ENCODE measurements around the gene FLT3LG.

Gene FLT3LG, protein sequence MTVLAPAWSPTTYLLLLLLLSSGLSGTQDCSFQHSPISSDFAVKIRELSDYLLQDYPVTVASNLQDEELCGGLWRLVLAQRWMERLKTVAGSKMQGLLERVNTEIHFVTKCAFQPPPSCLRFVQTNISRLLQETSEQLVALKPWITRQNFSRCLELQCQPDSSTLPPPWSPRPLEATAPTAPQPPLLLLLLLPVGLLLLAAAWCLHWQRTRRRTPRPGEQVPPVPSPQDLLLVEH

DNA sequence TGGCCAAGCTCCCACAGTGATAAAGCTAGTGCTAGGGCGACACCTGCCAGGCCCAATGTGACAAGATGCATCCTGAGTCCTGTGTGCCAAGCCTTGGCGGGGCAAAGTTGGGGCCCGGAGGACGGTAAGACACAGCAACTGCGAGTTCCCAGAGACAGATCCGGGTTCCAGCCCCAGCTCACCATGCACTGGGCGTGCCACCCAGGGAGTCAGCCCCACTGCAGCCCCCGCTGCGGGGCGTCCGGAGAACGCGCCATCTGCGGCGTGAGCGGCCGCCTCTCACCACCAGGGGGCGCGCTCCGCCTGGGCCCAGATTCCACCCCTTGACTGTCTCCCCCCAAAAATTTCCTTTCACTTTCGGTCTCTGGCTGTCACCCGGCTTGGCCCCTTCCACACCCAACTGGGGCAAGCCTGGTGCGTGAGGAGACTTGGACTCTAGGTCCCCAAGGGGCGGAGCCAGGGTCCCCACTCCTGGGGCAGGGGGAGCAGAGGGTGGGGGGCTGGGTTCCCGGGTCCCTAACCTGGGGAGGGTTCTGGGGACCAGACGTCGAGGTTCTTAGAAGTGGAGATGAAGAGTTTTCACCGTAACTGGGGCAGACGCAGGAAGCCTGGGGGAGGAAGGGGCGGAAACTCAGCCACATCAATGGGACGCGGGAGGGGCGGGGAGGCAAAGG, at the start of gene FLT3LG:
Gene FLT3LG (plus strand): TSS at position 348 of the 674 bp plus-strand sequence. CDS start 425 bp downstream, outside the sequence.
- no peak for FAIRE-seq

DNA sequence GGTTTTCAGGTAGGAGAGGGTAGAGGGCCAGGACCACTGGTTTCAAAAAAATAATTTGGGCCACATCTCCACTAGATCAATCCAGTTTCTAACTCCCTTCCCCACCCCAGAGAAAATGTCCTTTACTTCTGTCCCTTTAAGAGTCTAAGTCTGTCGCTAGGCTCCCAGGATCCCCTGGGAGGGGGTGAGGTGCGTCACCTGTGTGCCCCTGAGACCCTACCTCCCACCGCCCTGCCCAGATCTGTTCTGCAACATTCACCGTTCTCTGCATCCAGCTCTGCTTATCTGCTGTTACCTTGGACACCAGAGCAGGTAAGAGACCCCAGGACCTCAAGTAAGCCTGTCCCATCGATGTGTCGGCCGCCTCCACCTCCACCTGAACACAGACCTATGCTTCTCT, 48.8 kb upstream of the FLT3LG start, which contains the start of gene GFY:
Gene GFY (plus strand): TSS at position 211 of the 400 bp plus-strand sequence. CDS start 1,043 bp downstream, outside the sequence.
- no peak for FAIRE-seq

DNA sequence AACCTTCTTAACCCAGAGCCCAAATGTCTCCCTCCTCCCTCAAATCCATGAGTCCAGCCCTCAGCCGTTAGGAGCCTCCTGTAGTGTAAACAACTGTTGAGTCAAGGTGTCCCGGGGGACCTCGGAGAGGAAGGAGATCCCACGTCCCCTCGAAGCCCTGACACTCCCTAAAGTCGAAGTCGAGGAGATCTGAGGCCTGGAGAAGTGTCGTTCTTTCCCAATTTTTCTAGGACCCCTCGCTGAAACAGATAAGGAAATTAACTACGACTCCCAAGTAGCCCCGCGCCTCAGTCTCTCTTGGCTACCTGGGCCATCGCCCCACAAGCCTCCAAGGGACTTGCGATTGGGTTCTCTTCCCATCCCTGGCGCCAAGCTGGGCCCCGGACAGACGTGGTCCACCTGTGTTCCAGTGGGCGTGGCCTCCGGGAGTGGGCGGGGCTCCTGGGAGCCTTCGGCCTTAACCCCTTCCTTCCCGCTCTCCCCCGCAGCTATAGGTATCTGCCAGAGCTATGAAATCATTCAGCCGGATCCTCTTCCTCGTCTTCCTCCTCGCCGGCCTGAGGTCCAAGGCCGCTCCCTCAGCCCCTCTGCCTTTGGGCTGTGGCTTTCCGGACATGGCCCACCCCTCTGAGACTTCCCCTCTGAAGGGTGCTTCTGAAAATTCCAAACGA, 48.0 kb upstream of the FLT3LG start:
- FAIRE-seq: no peak

DNA sequence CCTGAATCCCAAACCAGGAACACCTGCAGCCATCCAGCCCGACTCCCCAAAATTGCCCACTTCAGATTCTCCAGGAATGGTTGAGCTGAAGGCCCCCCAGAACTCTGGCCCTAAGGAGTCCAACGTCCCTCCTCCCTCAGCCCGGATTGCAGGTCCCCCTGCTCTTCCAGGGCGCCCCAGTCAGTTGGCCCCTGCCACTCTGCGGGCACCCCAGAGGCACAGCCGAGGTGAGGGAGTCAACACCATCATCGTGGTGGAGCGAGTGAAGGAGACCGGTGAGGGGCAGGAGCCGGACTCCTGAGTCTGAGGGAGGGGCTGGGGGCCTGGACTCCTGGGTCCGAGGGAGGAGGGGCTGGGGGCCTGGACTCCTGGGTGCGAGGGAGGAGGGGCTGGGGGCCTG, 46.7 kb upstream of the FLT3LG start:
- no peak for FAIRE-seq

DNA sequence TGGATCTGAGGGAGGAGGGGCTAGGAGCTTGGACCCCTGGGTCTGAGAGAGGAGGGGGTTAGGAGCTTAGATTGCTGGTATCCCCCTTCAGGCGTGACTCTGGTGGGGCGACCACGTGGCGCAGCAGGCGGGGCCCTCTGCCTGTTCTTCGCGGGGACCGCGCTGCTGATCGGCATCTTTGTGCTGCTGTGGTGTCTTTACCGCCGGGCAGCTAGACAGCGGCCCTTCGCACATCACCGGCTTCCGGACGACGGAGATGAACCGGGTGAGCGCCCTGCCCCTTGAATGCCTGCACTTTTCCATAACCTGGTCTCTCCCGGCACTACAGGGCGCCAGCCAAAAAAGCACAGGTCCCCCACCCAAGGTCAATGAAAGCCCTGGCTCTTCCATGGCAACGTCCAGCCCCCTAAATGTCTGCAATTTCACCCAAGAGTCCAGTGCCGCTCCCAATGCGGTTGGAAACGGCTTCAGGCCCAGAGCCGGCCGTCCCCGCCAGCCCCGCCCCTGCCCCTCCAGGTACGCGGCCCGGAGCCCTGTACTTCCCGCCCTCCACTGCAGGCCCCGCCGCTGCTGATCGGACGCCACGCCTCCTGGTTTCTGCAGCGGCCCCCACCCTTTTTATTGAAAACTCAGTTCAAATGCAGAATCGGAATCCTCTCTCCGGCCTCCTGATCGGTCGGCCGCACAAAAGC, 46.0 kb upstream of the FLT3LG start:
- FAIRE-seq: no peak

DNA sequence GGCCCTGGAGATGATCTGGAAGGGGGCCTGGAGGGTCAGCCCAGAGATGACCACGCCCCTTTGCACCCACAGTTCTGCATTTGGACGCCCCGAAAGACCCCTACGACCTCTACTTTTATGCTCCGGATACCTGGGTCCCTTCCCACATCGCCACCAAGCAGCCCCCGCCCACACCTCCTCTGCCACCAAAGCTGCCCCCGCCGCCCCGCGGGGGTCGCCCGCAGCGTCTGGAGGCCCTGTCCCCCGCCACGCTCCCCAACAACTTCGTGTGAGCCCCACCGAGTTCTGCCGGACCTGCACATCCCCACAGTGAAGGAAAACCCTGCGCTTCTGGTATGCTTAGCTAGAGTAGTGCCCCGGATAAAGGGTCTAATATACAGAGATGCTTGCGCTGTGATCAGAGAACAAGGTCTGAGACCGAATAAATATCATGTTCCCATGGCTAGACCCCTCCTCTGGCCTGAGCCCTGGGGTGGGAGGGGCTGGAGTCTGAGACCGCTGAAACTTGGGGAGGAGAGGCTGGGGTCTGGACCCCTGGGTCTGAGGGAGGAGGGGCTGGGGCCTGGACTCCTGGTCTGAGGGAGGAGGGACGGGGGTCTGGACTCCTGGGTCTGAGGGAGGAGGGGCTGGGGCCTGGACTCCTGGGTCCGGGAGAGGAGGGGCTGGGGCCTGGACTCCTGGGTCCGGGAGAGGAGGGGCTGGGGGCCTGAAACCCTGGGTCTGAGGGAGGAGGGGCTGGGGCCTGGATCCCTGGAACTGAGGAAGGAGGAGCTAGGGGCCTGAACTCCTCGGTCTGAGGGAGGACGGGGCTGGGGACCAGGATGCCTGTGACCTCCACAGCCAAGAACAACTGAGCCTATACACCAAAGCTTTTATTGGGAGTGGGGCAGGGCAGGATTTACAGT, 45.2 kb upstream of the FLT3LG start:
- FAIRE-seq: no peak

DNA sequence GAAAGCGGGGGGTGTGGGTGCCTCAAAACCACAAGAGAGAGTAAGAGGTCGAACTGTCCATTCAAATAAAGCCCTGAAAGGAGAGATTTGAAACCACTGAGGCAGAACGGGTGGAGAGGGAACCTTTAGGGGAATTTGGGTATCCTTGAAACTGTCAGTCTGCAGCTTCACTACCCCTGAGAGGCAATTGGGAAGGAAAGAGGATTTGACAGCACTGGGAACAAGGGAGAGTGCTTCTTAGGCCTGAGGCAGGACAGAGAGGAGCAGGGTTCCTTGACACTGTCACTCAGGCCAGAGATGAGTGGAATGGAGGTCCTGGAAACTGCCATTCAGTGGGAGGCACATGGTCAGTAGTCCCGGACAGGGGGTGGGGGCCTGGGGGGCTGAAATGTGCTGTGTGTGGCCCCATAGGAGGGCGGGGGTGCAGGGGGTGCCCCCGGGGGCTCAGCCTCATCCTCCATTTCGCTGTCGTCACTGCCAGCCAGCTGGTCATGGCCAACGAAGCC, 43.8 kb upstream of the FLT3LG start:
- FAIRE-seq: no peak

DNA sequence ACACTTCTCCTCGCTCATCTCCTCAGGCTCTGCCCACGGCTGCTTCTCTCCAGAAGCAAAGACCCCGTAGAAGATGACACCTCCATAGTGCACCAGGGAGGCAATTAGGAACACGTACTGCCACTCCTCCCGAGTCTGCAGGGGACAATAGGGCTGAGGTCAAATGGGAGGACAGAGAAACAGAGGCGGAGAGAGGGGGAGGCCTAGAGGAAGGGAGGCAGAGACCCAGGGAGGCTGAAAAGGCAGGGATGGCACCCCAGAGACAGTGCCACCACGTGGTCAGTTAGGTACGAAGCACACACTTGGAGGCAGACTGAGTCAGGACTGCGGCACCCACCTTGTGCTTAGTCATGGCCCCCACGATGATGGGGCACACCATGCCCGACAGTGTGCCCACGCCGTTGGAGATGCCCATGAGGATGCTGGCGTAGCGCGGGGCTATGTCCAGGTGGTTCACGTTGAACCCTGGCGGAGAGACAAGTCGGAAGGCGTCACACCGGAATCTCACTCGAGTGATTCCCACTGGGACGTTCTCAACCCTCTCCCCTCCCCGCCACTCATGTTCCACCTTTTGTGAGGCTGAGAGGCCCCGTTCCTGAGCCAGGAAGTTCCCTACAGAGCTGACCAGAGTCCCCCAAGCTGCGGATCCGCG, 43.2 kb upstream of the FLT3LG start:
- no peak for FAIRE-seq

DNA sequence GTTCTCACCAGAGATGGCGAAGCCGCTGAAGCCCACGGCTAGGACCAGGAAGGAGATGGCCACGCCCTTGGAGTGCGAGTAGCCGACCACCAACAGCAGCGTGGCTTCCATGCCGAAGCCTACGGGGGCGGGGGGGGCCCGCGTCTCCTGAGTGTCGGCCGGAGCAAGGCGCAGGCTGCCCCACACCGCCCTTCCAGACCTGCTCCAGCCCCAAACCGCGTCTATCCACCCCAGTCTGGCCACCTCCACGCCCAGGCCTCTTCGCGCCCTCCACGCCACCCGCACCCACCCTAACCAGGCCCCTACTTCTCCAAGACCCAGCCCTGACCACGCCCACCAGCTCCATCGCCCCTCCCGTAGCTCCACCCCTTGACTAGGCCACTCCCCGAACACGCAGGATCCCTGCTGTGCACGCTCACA, 42.7 kb upstream of the FLT3LG start:
- FAIRE-seq: no peak

DNA sequence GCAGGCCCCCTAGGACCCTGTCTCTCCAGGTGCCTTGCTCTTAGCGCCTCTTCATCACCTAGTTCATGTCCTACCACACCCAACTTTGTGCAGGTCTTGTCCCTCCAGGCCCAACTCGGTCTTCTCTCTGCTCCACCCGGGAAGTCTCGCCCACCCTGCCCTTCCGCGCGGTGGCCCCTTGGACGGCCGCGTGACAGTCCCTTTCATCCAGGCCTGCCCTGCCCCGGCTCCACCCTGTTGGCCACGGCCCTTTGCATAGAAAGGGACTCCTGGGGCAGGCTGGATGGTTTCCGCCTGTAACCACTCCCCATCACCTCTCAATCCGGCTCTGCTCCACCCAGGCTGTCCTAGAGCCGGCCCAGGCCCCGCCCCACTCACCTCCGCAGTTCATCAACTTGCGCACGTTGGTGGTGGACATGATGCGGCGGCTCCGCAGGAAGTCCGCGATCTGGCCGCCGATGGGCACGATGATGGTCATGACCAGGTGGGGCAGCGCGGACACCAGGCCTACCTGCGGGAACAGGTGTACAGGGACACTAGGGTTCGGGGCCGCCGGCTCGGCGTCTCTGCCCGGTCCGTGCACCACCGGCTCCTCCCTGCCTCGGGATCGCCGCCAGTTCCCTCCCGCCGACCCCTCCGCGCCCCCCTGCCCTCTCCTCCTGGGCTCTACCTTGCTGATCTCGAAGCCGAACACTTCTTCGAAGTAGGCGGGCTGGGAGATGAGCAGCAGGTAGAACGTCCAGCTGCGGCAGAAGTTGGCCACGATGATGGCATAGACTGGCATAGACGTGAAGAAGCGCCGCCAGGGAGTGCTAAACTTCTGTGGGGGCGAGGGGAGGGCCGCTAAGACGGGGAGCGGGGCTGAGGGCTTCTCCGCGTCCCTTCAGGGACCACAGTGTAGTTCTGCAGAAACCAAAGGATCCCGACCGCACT, 41.6 kb upstream of the FLT3LG start:
- no peak for FAIRE-seq

DNA sequence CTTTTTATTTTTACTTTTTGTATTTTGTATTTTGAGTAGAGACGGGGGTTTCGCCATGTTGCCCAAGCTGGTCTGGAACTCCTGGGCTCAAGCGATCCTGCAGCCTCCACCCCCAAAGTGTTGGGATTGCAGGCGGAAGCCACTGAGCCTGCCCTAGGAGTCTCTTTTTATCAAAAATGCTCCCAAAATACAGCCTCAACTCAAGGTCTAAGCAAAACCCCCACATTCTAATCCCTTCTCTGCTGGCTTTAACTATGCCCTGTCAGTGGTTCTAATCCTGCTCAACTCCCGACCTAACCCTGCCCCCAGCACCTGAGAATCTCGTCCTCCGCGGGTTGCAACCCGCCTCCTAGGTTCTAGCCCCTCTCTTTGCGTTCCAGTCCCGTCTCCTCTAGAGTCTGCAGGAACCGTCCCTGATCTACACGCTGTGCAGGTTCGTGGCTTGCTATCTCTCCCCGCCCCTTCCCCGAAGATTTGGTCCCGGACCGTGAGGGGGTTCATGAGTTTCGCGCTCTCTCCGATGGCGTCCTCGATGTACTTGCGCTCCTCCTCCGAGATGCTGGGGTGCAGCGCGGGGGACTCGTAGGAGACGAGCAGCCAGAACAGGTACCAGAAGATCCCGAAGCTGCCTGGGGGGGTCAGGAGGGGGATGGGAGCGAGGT, 40.6 kb upstream of the FLT3LG start:
- FAIRE-seq: no peak

DNA sequence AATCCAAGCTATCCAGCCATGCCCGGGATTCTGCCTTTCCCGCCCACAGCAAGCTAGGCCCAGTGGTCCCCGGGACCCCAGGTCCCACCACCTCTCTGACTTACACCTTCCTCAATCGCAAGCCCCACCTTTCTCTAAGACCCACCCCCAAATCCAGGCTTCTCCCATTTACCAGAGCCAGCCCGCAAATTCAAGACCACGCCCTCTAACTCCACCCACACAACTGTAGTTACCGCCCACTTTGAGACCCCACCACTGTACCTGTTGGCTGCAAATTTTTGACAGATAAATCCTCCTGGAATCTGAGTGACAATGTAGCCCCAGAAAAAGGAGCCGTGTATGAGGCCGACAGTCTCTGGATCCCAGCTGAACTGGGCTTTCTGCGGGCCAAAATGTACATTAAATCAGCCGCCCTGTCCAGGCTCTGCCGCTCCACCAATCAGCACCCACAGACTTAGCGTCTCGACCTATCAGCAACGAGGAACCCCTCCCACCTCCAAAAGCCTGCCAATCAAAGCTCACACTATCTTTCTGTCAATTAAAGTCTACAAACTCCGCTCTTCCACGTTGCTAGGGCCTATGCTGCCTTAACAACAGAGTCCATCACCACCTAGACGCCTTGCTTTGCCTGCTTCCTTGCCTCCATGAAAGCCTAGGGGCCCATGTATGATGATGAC, 39.0 kb upstream of the FLT3LG start:
- FAIRE-seq: no peak

DNA sequence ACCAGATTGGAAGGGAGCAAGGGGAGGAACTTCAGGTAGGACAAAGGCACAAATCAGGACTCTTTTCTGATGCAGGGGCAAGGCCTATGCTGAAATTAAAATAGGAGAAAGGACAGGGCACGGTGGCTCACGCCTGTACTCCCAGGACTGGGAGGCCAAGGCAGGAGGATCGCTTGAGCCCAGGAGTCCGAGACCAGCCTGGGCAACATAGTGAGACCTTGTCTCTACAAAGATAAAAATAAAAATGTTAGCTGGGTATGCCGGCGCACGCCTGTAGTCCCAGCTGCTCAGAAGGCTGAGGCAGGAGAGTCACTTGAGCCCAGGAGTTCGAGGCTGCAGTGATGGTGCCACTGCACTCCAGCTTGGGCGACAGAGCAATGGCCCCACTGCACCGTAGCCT, 38.3 kb upstream of the FLT3LG start:
- FAIRE-seq: no peak

DNA sequence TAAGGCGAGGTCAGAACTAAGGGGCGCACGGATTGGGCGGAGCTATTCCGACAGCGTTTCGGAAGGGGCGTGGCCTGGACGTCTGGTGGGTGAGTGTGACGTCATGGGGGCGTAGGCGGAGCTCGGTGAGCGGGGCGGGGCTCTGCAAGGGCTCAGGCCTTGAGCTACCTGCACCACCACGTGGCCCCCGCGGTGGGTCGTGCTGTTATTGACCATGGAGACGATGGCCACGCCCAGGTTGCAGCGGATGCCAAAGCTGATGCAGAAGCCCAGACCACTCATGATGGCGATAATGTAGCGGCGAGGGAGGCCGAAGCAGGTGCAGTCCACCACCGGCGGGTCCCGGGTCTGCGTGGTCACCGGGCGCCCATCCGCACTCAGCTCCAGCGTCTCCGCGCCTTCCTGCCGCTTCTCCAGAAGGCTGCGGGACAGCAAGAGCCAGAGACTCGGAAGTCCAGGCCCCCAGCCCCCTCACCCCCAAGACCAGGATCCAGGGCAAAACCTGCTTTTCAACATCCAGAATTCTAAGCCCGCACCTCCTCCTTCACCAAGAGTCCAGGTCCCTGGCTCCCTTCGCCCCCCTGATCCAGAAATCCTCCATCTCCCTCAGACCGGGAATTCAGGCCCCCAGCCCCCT, 37.5 kb upstream of the FLT3LG start:
- no peak for FAIRE-seq

DNA sequence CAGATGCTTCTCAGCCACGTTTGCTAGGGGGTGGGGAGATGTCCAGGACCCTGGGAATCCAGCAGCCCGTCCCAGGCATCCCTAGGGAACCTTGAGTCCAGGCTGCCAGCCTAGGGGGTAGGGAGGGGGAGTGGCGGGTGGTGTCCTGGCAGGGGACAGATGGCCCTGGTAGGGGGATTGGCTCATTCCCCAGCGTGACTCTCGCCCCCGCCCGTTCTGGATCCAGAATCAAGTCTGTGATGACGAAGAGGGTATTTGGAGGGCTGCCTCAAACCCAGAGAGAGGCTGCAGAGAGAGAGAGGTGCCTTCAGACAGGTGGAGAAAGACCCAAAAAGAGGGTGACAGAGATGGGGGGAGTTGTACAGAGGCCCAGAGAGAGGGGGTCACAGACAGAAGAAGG, 36.8 kb upstream of the FLT3LG start:
- FAIRE-seq: no peak

DNA sequence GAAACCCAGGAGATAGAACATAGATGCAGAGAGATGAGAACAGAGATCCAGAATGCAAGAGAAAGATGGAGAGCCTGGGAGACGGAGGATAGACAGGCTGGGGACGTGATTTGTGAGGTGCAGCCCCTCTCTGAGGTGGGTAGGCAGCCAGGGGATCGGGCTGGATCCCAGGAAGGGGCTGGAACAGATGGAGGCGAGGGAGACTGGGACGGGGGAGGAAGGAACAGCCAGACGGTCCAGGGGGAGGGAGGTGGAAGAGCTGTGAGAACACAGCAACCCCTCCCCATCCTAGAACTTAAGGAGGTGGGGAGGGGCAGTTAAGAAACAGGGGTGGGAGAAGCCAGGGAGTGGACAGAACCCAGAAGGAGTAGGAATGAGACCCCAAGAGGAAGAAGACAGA, 35.8 kb upstream of the FLT3LG start:
- FAIRE-seq: no peak

DNA sequence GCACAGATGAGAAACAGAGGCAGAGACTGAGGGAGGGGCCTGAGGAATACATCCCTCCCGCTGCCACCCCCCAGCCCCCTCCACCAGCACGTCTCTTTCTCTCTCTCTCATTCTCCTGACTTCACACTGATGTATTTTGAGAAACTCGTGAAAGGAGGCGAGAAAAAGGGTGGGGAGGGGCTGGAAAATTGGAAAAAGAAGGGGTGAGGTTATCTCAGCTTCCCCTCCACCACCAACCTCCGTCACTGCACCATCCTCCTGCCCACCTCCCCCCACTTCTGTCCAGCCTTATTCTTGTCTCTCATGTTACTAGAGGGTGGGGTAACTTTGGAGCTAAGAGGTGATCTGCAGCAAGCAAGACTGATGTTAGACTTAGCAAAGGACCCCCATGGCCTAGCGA, 34.2 kb upstream of the FLT3LG start:
- no peak for FAIRE-seq

DNA sequence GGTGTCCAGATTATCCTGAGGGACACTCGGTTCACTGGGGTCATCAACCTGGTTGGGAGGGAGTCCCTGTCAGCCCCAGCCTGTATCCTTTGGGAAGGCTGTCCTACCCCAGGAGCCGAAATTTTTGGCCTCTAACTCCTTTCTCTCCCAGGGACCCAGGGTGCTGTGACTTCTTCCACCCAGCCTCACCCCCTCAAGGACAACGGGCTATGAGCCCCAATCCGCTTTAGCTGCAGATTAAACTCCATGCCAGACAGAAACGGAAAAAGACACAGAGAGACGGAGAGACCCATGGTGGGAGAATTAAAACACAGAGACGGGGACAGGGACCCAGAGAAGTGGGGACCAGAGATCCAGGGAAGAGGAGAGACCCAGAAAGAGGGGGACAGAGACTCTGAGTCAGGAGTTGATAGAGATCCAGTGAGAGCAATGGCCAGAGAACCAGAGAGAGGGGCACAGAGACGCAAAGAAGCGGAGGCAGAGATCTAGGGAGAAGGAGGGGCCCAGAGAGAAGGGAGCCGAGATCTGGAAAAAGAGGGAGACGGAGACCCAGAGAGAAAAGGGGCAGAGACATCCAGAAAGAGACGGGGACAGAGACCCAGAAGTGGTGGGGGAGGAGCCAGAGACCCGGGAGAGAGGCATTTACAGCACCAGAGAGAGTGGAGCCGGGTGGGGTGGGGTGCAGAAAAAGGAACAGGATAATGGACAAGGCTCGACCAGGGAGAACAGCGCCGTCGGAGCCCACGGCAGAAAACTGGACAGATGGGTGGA, 33.4 kb upstream of the FLT3LG start:
- no peak for FAIRE-seq

Data from colon (tissue), 2 donors.